ENCODE data around the gene EBF3. TPM values are rescaled to one million over a fixed set of nuclear protein-coding genes. Genes with fewer than 3 reads are reported as not detected.

Gene EBF3
- total RNA-seq, 5 donors from 2014 or later (not counting 1 experiment from before 2014, with no cell fraction given), result not detected

GRCh38 chr10:129992356-129992755 is 28.3 kb upstream of the EBF3 start:
- no CpG with 5 or more reads among the region's 3 CpGs for WGBS (ENCODE audit: insufficient coverage)
- ATAC-seq (replicated peaks in 1 of 4), result no peak
- CTCF ChIA-PET, result no interaction called here

GRCh38 chr10:129982825-129983224 is 18.8 kb upstream of the EBF3 start:
- no peak overlapping the region for H3K27ac Mint-ChIP-seq
- H3K27me3 Mint-ChIP-seq, result peaks cover 55 to 64% of the 10 kb centered on the region in 2 donors
- peaks cover 2 to 32% of the 10 kb centered on the region in 2 experiments for H3K27me3 ChIP-seq (replicated peaks in 1 of 2; ENCODE audit: control insufficient read depth in 2 of 2, extremely low read depth in 1 of 2, insufficient read depth in 2 of 2, low read length in 1 of 2)
- H3K4me3 ChIP-seq (ENCODE audit: control insufficient read depth in 1 of 2, extremely low read depth in 1 of 2, low read length in 1 of 2), result no peak overlapping the region
- H3K9me3 ChIP-seq, result no peaks in the 10 kb centered on the region
- ChIA-PET CTCF (no interaction called here), POLR2A (no interaction called here)
- no peaks in the 10 kb centered on the region for H3K4me1 Mint-ChIP-seq
- DNase-seq (no peak), ATAC-seq (replicated peaks in 1 of 4) (no peak)
- H3K9me3 Mint-ChIP-seq, result peaks cover 16 to 34% (median 18%) of the 10 kb centered on the region in 3 donors
- H3K4me3 Mint-ChIP-seq, result no peak overlapping the region
- no peak overlapping the region for H3K27ac ChIP-seq (ENCODE audit: low read length)
- no peaks in the 10 kb centered on the region for H3K4me1 ChIP-seq (ENCODE audit: control insufficient read depth in 1 of 2, extremely low read depth in 1 of 2, insufficient read depth in 2 of 2, low read length in 2 of 2)
- no peaks in the 10 kb centered on the region for H3K36me3 ChIP-seq (ENCODE audit: control insufficient read depth in 2 of 2, extremely low read depth in 1 of 2, insufficient read depth in 1 of 2, low read length in 1 of 2)
- H3K36me3 Mint-ChIP-seq, result peaks cover 8% of the 10 kb centered on the region

More at GRCh38 chr10:129992356-129992755, 28.3 kb upstream of the EBF3 start:
- H3K27ac Mint-ChIP-seq, result no peak overlapping the region
- Histone ChIP-seq H3K9me3 (no peaks in the 10 kb centered on the region), H3K27me3 (replicated peaks in 1 of 2; ENCODE audit: control insufficient read depth in 2 of 2, extremely low read depth in 1 of 2, insufficient read depth in 2 of 2, low read length in 1 of 2) (peaks cover 0 to 13% of the 10 kb centered on the region in 2 experiments), H3K36me3 (ENCODE audit: control insufficient read depth in 2 of 2, extremely low read depth in 1 of 2, insufficient read depth in 1 of 2, low read length in 1 of 2) (no peaks in the 10 kb centered on the region), H3K27ac (ENCODE audit: low read length) (no peak overlapping the region), H3K4me3 (ENCODE audit: control insufficient read depth in 1 of 2, extremely low read depth in 1 of 2, low read length in 1 of 2) (no peak overlapping the region), H3K4me1 (ENCODE audit: control insufficient read depth in 1 of 2, extremely low read depth in 1 of 2, insufficient read depth in 2 of 2, low read length in 2 of 2) (no peaks in the 10 kb centered on the region)
- no peak for DNase-seq
- peaks cover 12 to 23% (median 13%) of the 10 kb centered on the region in 3 donors for H3K9me3 Mint-ChIP-seq
- no peaks in the 10 kb centered on the region for H3K4me1 Mint-ChIP-seq
- peaks cover 43 to 49% of the 10 kb centered on the region in 2 donors for H3K27me3 Mint-ChIP-seq
- H3K4me3 Mint-ChIP-seq, result no peak overlapping the region
- H3K36me3 Mint-ChIP-seq, result no peaks in the 10 kb centered on the region
- POLR2A ChIA-PET, result interaction anchor here in 1 of 2 donors (0.5 kb wide), 1 partner anchor 1716 kb away, joined by 3 read pairs; no protein-coding TSS in a partner anchor

DNA sequence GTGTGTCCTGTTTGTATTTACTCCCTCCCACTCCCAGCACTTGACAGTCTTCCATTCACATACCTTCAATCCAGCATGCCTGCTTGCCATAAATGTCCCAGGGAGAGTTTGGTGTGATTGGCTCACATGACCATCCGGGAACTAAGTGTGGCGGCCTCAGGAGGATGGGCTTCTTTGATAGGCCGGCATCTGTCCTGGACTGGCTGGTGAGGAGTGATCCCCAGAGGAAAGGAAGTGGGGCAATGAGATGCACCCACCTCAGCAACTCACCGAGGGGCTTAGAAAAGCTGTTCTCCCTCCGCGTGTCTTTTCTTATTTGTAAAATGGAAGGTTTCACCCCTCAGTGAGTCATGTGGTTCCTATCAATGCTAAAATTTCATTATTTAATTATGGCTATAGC is 14.9 kb upstream of the EBF3 start:
- H3K9me3 Mint-ChIP-seq, result peaks cover 12 to 20% (median 17%) of the 10 kb centered on the region in 3 donors
- ATAC-seq (replicated peaks in 1 of 4), result no peak
- Histone ChIP-seq H3K36me3 (ENCODE audit: control insufficient read depth in 2 of 2, extremely low read depth in 1 of 2, insufficient read depth in 1 of 2, low read length in 1 of 2) (no peaks in the 10 kb centered on the region), H3K27ac (ENCODE audit: low read length) (no peak overlapping the region), H3K9me3 (no peaks in the 10 kb centered on the region), H3K27me3 (replicated peaks in 1 of 2; ENCODE audit: control insufficient read depth in 2 of 2, extremely low read depth in 1 of 2, insufficient read depth in 2 of 2, low read length in 1 of 2) (peaks cover 5 to 52% of the 10 kb centered on the region in 2 experiments), H3K4me1 (ENCODE audit: control insufficient read depth in 1 of 2, extremely low read depth in 1 of 2, insufficient read depth in 2 of 2, low read length in 2 of 2) (no peaks in the 10 kb centered on the region), H3K4me3 (ENCODE audit: control insufficient read depth in 1 of 2, extremely low read depth in 1 of 2, low read length in 1 of 2) (no peak overlapping the region)
- POLR2A ChIA-PET, result no interaction called here
- WGBS (ENCODE audit: insufficient coverage), result 79% methylated on average over 2 of the region's 6 CpGs
- H3K4me3 Mint-ChIP-seq, result no peak overlapping the region
- H3K4me1 Mint-ChIP-seq, result peaks cover 0 to 2% (median 2%) of the 10 kb centered on the region in 3 donors
- CTCF ChIA-PET, result interaction anchor here in 1 of 2 donors (0.7 kb wide), 1 partner anchor 143 kb away, joined by 3 read pairs; no protein-coding TSS in a partner anchor
- no peak overlapping the region for H3K27ac Mint-ChIP-seq
- H3K36me3 Mint-ChIP-seq, result peaks cover 4% of the 10 kb centered on the region
- peaks cover 68 to 74% of the 10 kb centered on the region in 2 donors for H3K27me3 Mint-ChIP-seq
- DNase-seq, result no peak

- no peak for ATAC-seq (replicated peaks in 1 of 4)
- POLR2A ChIA-PET, result no interaction called here
Measured at GRCh38 chr10:129978322-129978721, 14.2 kb upstream of the EBF3 start.

GRCh38 chr10:129977794-129978193 is 13.7 kb upstream of the EBF3 start:
- H3K27me3 Mint-ChIP-seq, result peaks cover 70 to 74% of the 10 kb centered on the region in 2 donors
- POLR2A ChIA-PET, result no interaction called here
- H3K27ac ChIP-seq (ENCODE audit: low read length), result no peak overlapping the region
- peaks cover 7 to 15% (median 8%) of the 10 kb centered on the region in 3 donors for H3K9me3 Mint-ChIP-seq
- CTCF ChIA-PET, result no interaction called here
- no peaks in the 10 kb centered on the region for H3K36me3 ChIP-seq (ENCODE audit: control insufficient read depth in 2 of 2, extremely low read depth in 1 of 2, insufficient read depth in 1 of 2, low read length in 1 of 2)
- H3K4me3 ChIP-seq (ENCODE audit: control insufficient read depth in 1 of 2, extremely low read depth in 1 of 2, low read length in 1 of 2), result no peak overlapping the region
- no peaks in the 10 kb centered on the region for H3K36me3 Mint-ChIP-seq
- 73% methylated on average over 8 of the region's 10 CpGs for WGBS (ENCODE audit: insufficient coverage)
- no peaks in the 10 kb centered on the region for H3K9me3 ChIP-seq
- no peaks in the 10 kb centered on the region for H3K4me1 ChIP-seq (ENCODE audit: control insufficient read depth in 1 of 2, extremely low read depth in 1 of 2, insufficient read depth in 2 of 2, low read length in 2 of 2)
- no peak overlapping the region for H3K4me3 Mint-ChIP-seq
- ATAC-seq (replicated peaks in 1 of 4) (no peak), DNase-seq (no peak)
- no peak overlapping the region for H3K27ac Mint-ChIP-seq
- H3K4me1 Mint-ChIP-seq, result peaks cover 0 to 2% (median 2%) of the 10 kb centered on the region in 3 donors
- peaks cover 5 to 54% of the 10 kb centered on the region in 2 experiments for H3K27me3 ChIP-seq (replicated peaks in 1 of 2; ENCODE audit: control insufficient read depth in 2 of 2, extremely low read depth in 1 of 2, insufficient read depth in 2 of 2, low read length in 1 of 2)

More at GRCh38 chr10:129978322-129978721, 14.2 kb upstream of the EBF3 start:
- H3K4me1 ChIP-seq (ENCODE audit: control insufficient read depth in 1 of 2, extremely low read depth in 1 of 2, insufficient read depth in 2 of 2, low read length in 2 of 2), result no peaks in the 10 kb centered on the region
- H3K9me3 Mint-ChIP-seq, result peaks cover 12 to 20% (median 13%) of the 10 kb centered on the region in 3 donors
- H3K36me3 ChIP-seq (ENCODE audit: control insufficient read depth in 2 of 2, extremely low read depth in 1 of 2, insufficient read depth in 1 of 2, low read length in 1 of 2), result no peaks in the 10 kb centered on the region
- H3K27me3 ChIP-seq (replicated peaks in 1 of 2; ENCODE audit: control insufficient read depth in 2 of 2, extremely low read depth in 1 of 2, insufficient read depth in 2 of 2, low read length in 1 of 2), result peaks cover 5 to 52% of the 10 kb centered on the region in 2 experiments
- H3K4me3 ChIP-seq (ENCODE audit: control insufficient read depth in 1 of 2, extremely low read depth in 1 of 2, low read length in 1 of 2), result no peak overlapping the region
- DNase-seq, result no peak
- no peak overlapping the region for H3K4me3 Mint-ChIP-seq
- CTCF ChIA-PET, result no interaction called here
- H3K27me3 Mint-ChIP-seq, result peaks cover 74 to 76% of the 10 kb centered on the region in 2 donors
- peaks cover 4% of the 10 kb centered on the region for H3K36me3 Mint-ChIP-seq
- WGBS (ENCODE audit: insufficient coverage), result no CpG with 5 or more reads among the region's 1 CpG
- peaks cover 0 to 2% (median 2%) of the 10 kb centered on the region in 3 donors for H3K4me1 Mint-ChIP-seq
- H3K27ac Mint-ChIP-seq, result no peak overlapping the region
- no peak overlapping the region for H3K27ac ChIP-seq (ENCODE audit: low read length)
- H3K9me3 ChIP-seq, result no peaks in the 10 kb centered on the region

DNA sequence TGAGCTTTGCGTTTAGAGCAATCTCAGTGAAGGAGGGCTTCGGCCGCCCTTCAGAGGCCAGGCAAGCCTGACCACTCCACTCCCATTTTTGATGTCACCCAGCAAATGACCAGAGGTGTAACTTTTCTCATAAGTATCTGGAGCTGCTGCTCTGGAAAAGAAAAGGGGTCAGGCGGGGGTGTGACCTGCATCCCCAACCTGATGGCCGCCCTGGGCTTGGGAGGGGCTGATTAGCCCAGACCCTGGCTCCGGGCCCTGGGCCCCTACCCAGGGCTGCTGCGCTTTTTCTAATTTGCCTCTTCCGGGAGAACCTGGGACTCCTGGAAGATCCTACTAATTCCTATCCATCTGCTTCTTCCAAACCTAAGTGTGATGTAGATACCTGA is 9.6 kb upstream of the EBF3 start:
- Mint-ChIP-seq H3K4me1 (peaks cover 15 to 22% (median 21%) of the 10 kb centered on the region in 3 donors), H3K36me3 (no peaks in the 10 kb centered on the region), H3K27ac (no peak overlapping the region), H3K9me3 (no peaks in the 10 kb centered on the region), H3K4me3 (no peak overlapping the region), H3K27me3 (peaks cover 66 to 78% of the 10 kb centered on the region in 2 donors)
- CTCF ChIA-PET, result no interaction called here
- Histone ChIP-seq H3K27me3 (replicated peaks in 1 of 2; ENCODE audit: control insufficient read depth in 2 of 2, extremely low read depth in 1 of 2, insufficient read depth in 2 of 2, low read length in 1 of 2) (peaks cover 8 to 73% of the 10 kb centered on the region in 2 experiments), H3K4me3 (ENCODE audit: control insufficient read depth in 1 of 2, extremely low read depth in 1 of 2, low read length in 1 of 2) (no peak overlapping the region), H3K9me3 (no peaks in the 10 kb centered on the region), H3K36me3 (ENCODE audit: control insufficient read depth in 2 of 2, extremely low read depth in 1 of 2, insufficient read depth in 1 of 2, low read length in 1 of 2) (no peaks in the 10 kb centered on the region), H3K4me1 (ENCODE audit: control insufficient read depth in 1 of 2, extremely low read depth in 1 of 2, insufficient read depth in 2 of 2, low read length in 2 of 2) (peaks cover 0 to 14% of the 10 kb centered on the region in 2 experiments), H3K27ac (ENCODE audit: low read length) (no peak overlapping the region)
- WGBS (ENCODE audit: insufficient coverage), result 100% methylated on average over 2 of the region's 8 CpGs
- no peak for ATAC-seq (replicated peaks in 1 of 4)
- DNase-seq, result no peak
- POLR2A ChIA-PET, result no interaction called here
